Measurements from ENCODE around the gene PKDCC.

Gene PKDCC, protein sequence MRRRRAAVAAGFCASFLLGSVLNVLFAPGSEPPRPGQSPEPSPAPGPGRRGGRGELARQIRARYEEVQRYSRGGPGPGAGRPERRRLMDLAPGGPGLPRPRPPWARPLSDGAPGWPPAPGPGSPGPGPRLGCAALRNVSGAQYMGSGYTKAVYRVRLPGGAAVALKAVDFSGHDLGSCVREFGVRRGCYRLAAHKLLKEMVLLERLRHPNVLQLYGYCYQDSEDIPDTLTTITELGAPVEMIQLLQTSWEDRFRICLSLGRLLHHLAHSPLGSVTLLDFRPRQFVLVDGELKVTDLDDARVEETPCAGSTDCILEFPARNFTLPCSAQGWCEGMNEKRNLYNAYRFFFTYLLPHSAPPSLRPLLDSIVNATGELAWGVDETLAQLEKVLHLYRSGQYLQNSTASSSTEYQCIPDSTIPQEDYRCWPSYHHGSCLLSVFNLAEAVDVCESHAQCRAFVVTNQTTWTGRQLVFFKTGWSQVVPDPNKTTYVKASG

DNA sequence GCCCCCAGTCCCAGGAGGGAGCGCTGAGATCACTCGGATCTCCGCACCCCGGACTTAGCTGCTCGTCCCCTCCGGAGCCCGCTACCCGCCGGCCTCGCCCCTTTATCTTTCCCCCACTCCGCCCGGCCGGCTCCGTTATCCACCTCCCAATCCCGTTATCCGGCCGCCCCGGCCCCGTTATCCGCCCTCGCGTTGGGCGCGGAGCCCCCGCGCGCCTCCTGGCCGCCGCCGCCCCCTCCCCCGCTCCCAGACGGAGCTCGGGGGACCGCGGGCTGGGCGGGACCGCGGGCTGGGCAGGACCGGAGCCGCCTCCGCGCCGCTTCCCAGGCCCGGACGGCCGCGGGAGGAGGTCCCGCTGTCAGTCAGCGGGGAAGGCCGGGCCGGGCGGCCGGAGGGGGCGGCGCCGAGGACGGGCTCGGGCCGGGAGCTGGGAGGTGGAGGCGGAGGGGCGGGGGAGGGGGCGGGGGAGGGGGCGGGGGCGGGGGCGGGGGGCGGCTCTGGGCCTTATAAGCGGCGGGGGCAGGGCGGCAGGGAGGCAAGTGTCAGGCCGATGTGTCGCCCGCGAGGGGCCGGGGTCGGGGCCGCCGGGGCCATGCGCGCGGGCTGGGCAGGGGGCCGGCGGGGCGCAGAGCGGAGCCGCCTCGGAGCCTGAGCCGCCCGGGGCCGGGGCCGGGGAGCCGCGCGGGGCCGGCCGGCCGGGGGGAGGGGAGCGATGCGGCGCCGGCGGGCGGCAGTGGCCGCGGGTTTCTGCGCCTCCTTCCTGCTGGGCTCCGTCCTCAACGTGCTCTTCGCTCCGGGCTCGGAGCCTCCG is at the start of gene PKDCC:
TSS of gene PKDCC (plus strand) at position 534 of the 811 bp plus-strand sequence. CDS start at position 713, 179 bp downstream.
- DNase-seq, result no peak

DNA sequence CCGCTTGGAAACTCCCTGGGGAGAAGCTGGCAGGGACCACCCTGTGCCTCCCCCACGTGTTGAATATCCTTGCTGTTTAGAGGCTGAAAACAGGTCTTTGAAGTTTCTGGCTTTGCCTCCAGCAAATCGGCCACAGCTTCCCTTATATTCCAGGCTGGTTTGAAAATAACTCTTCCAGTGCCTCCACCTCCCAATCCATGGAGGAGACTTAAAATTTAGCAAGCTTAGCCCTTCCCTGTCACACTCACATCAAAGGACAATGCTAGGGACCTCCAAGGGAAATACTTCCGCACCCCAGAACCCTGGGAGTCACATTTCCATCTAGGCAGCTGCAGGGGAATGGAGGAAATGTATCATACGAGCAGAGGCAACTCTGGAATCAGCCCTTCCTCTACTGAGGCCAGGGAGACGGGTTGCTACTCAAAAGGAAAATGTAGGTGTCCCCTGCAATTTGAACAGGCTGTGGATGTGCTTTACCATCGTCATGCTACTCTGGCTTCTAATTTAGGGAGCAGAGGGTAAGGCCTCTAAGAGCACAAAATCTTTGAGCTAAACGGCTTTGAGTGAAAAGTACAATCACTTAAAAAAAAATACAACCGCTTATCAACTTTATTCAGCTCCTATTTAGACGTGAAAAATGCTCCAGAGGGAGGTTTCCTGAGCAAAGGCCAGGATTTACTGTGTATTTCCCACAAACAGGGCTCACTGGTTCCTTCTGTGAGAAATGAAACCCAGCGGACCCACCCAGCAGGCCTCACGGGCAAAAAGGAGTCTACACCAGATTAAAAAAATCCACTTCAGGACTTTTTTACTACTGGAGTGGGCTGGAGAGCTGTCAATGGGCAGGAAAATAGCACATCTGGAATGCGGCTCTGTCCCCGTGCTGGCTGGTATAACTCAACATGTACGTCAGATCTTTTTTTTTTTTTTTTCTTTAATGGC is 49.4 kb upstream of the PKDCC start:
- DNase-seq, result no peak

DNA sequence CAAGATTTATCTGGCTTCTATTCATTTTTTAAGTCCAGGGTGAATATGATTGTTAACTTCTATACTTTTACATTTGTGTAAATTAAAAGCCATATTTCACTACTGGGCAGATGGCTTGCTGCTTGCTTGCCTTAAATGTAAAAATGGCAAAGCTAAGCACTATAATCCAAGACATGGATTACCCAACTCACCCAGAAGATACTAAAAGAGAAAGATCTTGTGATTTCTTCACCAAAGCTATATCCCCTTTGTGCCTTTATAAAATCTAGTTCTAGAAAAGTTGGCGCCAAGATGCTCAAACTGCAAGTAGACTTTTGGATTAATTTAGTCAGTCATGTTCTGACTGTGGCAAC is 48.7 kb upstream of the PKDCC start:
- no peak for DNase-seq

DNA sequence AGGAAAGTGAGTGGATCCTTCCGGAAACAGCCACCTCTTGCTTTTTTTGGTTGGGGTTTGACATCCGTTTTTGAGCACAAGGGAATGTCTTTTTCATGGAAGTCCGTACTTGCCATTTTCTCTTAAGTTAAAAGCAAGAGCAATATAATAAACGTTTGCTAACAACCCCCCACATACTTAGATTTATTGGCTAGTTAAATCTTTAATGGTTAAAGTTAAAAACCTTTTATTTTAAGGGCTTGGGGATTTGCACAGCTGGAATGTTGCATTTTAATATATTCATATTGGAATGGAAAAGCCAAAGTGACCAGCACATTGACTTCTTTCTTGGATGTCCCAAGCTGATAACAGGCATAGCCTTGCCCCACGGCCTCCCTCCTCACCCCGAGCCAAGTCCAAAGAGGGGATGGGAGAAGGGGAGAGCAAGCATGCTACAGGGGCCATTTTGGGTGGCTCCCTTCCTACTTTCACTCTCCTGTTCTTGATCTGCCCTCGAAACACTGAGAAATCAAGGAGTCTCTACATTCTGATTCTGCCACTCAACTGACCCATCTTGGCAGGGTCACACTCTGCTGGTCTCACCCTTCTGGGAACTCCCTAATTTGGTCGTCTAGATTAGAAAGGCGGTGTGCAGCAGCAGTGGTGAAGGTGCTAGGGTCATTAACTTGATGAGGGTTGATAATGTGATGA is 48.1 kb upstream of the PKDCC start:
- no peak for DNase-seq

DNA sequence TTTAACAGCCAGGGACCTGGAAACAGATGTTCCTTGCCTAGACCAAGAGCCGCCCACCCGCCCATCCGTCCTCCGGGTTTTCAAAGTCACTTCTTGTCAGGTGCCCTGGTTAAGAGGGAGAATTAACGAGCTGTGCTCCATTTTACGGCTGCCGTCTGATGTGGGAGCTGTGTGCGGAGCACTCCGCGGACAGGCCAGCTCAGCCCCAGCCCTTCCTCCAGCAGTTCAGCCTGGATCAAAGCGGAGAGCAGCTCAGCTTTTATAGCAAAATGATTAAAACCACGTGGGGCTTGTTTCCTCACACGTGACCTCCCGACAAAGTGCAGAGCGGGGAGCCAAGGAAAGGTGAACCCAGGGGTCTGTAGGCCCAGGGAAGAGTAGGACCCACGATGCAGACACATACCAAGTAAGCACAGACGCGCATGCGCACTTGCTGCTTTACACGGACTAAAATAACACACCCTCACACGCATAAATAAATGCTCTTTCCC is 46.1 kb upstream of the PKDCC start:
- DNase-seq, result no peak

DNA sequence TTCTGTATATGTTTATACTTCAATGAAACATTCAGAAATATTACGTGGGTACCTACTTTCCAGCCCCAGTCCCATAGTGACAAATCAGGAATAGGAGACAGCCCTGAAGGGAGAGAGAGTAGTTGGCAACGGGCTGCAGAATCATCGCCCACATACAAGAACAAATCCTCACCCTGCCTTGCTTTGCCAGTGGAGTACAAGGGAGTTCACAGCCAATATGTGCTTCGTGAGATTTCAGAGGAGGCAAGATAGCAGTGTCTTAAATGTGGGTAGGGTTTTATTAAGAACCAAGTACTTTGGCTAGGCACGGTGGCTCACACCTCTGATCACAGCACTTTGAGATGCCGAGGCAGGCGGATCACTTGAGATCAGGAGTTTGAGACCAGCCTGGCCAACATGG is 40.3 kb upstream of the PKDCC start:
- DNase-seq, result no peak

DNA sequence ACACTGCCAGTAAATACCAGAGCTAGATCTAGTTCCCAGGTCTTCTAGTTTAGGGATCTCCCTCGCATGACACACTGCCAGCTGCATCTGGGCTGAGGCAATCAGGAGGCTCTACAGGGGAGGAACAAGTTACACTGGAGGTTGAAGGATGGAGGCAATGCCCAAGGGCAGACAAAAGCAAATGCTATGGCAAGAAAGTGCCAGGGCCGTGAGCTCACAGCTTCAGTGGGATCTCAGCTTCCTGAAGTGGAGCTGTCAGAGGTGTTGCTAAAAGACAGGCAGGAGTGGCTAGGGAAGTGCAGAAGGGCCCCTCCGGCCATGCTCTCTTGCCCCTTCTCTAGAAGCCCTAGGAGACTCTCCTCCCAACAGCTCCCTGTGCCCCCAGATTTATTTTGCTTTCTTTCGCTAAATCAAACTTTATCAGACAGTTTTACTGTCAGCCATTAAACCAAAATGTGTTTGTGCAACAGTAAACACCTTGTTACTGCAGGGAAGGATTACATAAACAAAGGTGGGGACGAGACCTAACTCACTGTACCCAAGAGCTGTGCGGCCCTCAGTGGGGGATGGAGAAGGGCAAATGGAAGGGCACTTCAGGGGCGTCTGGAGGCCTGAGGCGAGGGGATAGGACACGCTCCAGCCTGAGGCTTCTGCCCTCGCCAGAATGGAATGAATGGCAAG is 39.4 kb upstream of the PKDCC start:
- DNase-seq, result no peak

DNA sequence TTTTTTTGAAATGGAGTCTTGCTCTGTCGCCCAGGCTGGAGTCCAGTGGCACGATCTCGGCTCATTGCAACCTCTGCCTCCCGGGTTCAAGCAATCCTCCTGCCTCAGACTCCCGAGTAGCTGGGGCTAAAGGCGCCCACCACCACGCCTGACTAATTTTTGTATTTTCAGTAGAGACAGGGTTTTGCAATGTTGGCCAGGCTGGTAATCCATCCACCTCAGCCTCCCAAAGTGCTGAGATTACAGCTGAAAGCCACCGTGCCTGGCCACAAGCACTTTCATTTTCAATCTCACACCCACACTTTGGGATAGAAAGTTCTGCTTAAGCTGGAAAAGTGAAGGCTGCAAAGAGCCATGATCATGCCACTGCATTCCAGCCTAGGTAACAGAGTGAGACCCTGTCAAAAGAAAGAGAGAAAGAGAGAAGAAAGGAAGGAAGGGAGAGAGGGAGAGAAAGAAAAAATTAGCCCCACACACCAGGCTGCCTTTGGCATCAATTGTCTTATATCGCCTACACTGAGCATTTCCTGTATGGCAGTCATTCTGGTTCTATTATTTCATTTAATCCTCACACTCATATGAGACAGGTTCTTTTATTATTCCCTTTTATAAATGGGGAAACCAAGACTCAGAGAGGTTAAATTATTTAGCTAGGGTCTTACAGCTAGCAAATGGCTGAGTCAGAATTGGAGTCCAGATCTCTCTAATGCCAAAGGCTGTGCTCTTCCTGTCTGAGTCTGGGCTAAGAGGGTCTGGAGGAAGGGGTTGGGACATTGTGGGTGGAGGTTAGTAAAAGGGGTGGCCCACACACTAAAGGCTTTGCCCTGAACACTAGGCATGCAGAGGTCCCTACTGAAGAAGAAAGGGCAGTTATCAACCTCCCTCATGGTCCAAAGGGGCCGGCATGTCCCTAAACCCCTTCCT is 37.9 kb upstream of the PKDCC start:
- no peak for DNase-seq

DNA sequence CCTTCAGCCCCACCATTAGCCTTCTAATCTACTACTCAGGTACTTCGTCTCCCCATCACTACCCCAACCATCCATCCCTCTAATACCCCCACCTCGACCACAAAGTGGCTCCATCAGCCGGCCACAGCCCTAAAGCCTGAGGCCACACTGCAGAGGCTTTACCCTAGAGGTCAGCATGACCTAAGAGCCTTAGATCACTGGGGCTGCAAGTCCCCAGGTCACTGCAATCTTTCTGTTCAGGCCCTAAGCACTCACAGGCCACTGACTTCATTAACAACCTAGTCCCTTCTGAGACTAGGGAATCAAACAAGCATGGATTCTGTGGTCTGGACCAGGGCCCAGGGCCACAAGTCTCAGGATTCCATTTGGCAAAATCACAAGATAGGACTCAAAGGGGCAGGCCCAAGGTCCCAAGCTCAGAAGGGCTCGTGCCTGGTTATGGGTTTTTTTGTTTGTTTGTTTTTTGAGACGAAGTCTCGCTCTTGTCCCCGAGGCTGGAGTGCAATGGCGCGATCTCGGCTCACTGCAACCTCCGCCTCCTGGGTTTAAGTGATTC is 37.0 kb upstream of the PKDCC start:
- no peak for DNase-seq

DNA sequence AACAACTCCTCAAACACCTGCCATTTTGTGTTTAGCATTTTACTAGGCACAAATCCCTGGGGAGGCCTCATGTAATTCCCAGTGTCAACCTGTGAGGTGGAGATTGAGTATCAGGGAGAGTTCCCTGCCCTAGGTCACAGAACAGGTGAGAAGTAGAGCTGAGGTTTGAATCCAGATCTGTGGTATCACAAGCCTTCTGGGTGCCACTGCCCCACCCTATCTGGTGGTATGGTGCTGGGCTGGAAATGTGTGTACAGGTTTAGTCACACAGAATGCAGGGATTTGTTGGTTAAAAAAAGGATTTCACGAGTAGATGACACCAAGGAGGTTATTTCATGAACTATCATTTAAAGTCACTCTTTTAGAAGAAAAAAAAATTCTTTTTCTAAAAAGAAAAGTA is 35.7 kb upstream of the PKDCC start:
- DNase-seq, result no peak

DNA sequence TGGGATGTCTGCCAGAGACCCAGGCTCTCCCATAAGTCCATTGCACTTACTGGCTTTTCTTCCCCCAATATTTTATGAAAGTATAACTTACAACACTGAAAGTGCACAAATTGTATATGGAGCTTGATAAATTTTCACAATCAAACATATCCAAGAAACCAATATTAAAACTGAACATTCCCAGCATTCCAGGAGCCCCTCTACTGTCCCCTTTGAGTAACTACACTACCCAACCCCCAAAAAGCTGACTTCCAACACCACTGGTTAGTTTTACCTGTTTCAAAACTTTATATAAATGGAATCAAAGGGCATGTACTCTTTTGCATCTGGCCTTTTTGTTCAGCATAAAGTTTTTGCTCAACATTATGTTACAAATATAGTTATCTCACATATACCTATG is 35.2 kb upstream of the PKDCC start:
- DNase-seq, result no peak

DNA sequence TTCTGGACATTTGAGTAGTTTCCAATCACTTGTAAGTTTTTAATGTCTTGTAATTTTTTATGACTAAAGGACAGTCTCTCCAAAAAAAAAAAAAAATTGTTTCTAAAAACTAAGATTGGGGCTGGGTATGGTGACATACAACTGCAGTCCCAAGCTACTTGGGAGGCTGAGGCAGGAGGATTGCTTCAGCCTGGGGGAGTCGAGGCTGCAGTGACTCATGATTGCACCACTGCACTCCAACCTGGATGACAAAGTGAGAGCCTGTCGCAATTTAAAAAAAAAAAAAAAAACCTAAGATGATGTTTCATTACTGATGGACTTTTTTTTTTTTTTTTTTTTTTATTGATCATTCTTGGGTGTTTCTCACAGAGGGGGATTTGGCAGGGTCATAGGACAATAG is 34.4 kb upstream of the PKDCC start:
- DNase-seq, result no peak

DNA sequence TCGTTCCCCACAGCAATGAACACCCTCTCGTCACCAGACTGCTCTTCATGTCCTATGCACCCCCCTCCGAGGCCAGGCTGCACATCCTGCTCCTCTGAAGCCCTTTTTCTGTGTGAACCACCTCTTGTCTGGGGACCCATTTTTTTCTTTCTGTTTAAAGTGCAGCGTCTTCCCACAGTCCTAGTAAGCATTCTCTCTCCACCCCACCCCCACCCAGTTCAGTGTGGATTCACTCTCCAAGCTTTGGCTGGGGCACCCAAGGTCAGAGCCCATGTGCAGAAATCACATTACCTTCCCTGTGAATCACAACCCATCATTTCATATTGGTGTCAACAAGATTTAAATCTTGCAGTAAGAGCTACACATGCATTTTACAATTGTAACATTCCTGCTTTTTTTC is 26.4 kb upstream of the PKDCC start:
- DNase-seq, result no peak

DNA sequence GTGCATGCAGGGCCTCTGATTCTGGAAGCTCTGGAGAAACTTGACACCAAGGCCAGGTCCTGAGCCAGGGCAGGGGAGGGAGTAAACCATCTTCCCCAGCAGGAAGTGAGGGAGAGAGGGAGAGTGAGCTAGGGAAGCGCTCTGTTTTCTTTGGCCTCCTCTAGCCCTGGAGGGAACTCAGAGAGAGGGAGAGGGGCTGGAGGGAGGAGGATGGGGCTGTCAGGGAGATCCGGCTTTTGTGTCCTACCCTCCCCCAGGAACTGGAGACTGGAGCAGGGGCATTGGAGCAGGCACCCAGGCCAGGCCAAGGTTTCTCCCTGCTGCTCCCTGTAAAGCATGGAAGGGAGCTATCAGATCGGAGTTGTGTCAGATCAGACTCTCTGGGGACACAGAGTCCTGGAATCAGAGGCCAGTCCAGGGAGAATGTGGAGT is 22.7 kb upstream of the PKDCC start:
- DNase-seq, result no peak

DNA sequence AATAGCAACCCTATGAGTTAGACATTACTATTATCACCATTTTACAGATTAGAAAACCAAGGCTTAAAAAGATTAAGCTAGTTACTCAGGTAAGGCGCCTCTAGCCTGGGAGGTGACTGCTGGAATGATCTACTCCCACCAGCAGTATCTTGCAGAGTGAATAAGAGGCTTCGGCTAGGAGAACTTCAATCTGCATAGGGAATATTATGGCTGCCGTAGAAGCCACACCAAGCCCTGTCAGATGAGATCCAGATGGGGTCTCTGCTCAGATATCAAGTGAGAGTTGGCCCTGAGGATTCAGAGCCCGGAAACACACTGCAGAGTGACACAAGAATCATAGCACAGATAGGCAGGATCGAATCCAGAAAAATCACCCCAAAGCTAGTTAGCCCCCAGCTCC is 21.5 kb upstream of the PKDCC start:
- DNase-seq, result no peak

DNA sequence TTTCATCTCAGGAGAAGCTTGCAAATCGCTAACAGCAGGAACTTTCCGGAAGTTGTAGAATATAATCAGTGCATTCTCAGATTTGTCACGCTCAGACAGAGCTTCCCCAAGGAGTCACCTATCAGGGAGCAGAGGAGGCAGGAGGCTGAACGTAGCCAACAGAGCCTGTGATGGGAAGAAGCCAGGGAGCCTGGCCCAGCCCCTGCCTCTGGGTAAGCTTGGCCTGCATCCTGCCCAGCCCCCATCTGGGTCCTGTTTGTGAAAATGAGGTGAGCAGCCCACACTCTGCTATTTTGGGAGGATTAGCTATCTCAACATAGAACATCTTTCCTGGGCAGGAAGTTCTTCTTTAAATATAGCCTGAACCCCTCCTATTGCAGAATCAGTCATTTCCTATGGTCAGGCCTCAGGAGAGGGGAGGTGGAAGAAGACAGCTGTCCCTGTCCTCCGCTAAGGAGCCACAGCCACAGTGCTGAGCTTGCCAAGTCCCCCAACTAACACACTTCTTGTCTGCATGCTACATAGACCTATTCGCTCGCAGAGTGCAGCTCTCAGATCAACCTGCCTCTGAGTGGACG is 19.2 kb upstream of the PKDCC start:
- DNase-seq, result no peak

DNA sequence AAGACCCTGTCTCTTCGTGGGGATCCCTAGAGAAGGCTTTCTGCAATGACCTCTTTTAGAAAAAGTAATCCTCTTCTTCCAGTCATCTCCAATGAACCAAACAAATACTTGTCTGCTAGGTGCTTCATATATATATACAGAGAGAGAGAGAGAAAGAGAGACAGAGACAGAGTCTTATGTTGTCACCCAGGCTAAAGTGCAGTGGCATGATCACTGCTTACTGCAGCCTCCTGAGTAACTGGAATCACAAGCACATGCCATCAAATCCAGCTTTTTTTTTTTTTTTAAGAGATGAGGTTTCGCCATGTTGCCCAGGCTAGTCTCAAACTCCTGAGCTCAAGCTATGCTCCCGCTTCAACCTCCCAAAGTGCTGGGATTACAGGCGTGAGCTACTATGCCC is 18.6 kb upstream of the PKDCC start:
- no peak for DNase-seq

DNA sequence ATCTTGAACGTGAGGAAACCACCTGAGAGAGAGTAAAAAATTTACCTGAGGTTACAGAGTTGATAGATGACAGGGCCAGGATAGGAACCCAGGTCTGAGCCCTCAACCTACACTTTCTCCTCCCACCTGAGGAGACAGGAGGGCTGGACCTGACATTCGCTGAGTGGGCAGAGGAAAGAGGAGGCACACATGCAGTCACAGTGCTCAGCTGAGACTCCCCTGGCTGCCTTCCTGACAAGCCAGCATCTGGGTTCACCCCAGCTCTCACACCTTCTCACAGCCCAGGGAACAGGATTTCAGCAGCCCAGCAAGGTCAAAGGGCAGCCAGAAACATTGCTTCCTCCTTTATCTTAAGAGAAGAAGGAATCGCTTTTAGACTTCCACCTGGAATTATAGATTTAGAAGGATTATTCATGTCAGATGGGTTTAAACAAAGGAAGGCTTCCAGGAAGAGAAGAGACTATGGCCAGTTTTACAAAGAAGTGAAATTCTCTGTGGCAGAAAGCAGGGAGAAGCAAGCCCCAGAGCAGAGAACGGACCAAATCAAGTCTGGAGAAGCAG is 18.1 kb upstream of the PKDCC start:
- DNase-seq, result no peak

DNA sequence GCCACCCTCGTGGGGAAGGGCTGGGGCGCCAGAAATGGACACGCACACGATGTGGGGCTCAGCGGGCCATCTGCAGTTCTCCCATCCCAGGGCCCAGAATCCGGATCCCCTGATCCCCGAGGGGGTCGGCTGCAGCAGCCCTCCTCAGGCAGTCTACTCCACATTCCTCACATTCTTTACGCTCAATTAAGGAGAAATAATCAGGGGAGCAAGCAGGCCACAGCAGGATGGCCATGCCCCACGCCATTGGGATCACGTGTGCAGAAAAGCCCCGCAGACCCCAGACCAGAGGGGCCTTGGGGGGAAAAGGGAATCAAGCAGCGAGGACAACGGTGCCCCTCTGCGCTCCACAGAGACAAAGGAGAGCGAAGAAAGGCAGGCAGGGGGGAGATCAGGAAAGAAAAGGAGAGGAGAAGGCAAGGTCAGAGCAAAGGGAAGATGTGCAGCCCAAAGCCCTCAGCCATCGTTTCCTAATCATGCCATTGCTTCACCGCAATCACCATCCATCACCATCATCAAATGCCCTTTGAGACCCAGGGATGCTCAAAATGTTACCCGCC is 17.5 kb upstream of the PKDCC start:
- no peak for DNase-seq

Measured in activated CD4-positive, CD25-positive, alpha-beta regulatory T cell (primary cell).